Dermis microvascular lymphatic vessel endothelial cell (primary cell): ENCODE results near the gene CLPTM1L. TPM values are rescaled to one million over a fixed set of nuclear protein-coding genes. Genes with fewer than 3 reads are reported as not detected.
A peak's percentile ranks its signal among the peaks of the same experiment; 100 is the strongest.
"Not testable (repeated sequence)": the region's sequence is repeated elsewhere in the genome, so short reads cannot be mapped to it uniquely, and the experiment has no call there.

Source experiments
- DNase-seq, 2 donors: peaks; one replicate each; pipeline versions ENCODE4 v3.0.0 to v3.0.0-alpha.2; 2010; ENCODE audit warnings: low read depth in 2 of 2
- total RNA-seq: library from RNA; depleted of rRNA; stranded (reverse); fragments of >200 nt; gene quantifications from 2 replicates; pipeline ENCODE4 v1.2.1, GENCODE V29; 2014

CLPTM1L gene
- total RNA-seq, 1 donor from 2014 or later, result 256 TPM

- no peak for DNase-seq
Measured at GRCh38 chr5:1381370-1382247, 36.7 kb upstream of the CLPTM1L start.

GRCh38 chr5:1380910-1381309 lies 36.0 kb upstream of the CLPTM1L start:
- no peak for DNase-seq

- DNase-seq, result peak in 1 of 2 donors; percentile 13
Measured at GRCh38 chr5:1380011-1380817, 35.3 kb upstream of the CLPTM1L start.

GRCh38 chr5:1378866-1379659 lies 34.2 kb upstream of the CLPTM1L start:
- no peak for DNase-seq

- DNase-seq, result no peak
Measured at GRCh38 chr5:1378096-1378495, 33.2 kb upstream of the CLPTM1L start.

- DNase-seq, result no peak
Measured at GRCh38 chr5:1376981-1377380, 32.1 kb upstream of the CLPTM1L start.

GRCh38 chr5:1375871-1376810 lies 31.2 kb upstream of the CLPTM1L start:
- DNase-seq, result no peak

GRCh38 chr5:1374679-1375055 lies 29.8 kb upstream of the CLPTM1L start:
- no peak for DNase-seq

- no peak for DNase-seq
Measured at GRCh38 chr5:1374030-1374678, 29.3 kb upstream of the CLPTM1L start.

GRCh38 chr5:1371972-1372342 lies 27.1 kb upstream of the CLPTM1L start:
- DNase-seq, result not testable (repeated sequence)

- DNase-seq, result no peak
Measured at GRCh38 chr5:1371218-1371971, 26.5 kb upstream of the CLPTM1L start.

GRCh38 chr5:1370006-1370405 lies 25.1 kb upstream of the CLPTM1L start:
- no peak for DNase-seq

- no peak for DNase-seq
Measured at GRCh38 chr5:1368756-1369155, 23.9 kb upstream of the CLPTM1L start.

GRCh38 chr5:1368236-1368635 lies 23.3 kb upstream of the CLPTM1L start:
- DNase-seq, result no peak

- no peak for DNase-seq
Measured at GRCh38 chr5:1367149-1367548, 22.2 kb upstream of the CLPTM1L start.

GRCh38 chr5:1366514-1366913 lies 21.6 kb upstream of the CLPTM1L start:
- no peak for DNase-seq

- no peak for DNase-seq
Measured at GRCh38 chr5:1364211-1364610, 19.3 kb upstream of the CLPTM1L start.

GRCh38 chr5:1363581-1363980 lies 18.7 kb upstream of the CLPTM1L start:
- peak in 1 of 2 donors; percentile 60 for DNase-seq

- no peak for DNase-seq
Measured at GRCh38 chr5:1363160-1363559, 18.3 kb upstream of the CLPTM1L start.
